Osteocyte (in vitro differentiated cells): Measurements from ENCODE around the gene CYP3A7. TPM values are rescaled to one million over a fixed set of nuclear protein-coding genes. Genes with fewer than 3 reads are reported as not detected.
"Not testable (repeated sequence)": the region's sequence is repeated elsewhere in the genome, so short reads cannot be mapped to it uniquely, and the experiment has no call there.

Experiments used
- DNase-seq: peaks from one replicate; pipeline ENCODE4 v3.0.0; 2021; ENCODE audit warnings: mixed read lengths; ENCODE audit not compliant: unreplicated experiment; ENCODE audit errors: extremely low spot score
- H3K27ac Mint-ChIP-seq: one replicate; pipeline ENCODE4 v1.8.0; 2021; ENCODE audit warnings: mild to moderate bottlenecking, mixed read lengths; ENCODE audit not compliant: unreplicated experiment
- H3K27me3 Mint-ChIP-seq: one replicate; pipeline ENCODE4 v1.8.0; 2021; ENCODE audit warnings: mixed read lengths; ENCODE audit not compliant: unreplicated experiment
- H3K36me3 Mint-ChIP-seq: one replicate; pipeline ENCODE4 v1.8.0; 2021; ENCODE audit warnings: mixed read lengths; ENCODE audit not compliant: unreplicated experiment
- H3K4me1 Mint-ChIP-seq: one replicate; pipeline ENCODE4 v1.8.0; 2021; ENCODE audit warnings: mixed read lengths; ENCODE audit not compliant: unreplicated experiment
- H3K4me3 Mint-ChIP-seq: one replicate; pipeline ENCODE4 v1.8.0; 2021; ENCODE audit warnings: mild to moderate bottlenecking, moderate library complexity, mixed read lengths; ENCODE audit not compliant: unreplicated experiment
- H3K9me3 Mint-ChIP-seq: one replicate; pipeline ENCODE4 v1.8.0; 2021; ENCODE audit warnings: mixed read lengths; ENCODE audit not compliant: unreplicated experiment
- CTCF ChIP-seq: fragments of 200-600 bp; sonication (generic); IDR thresholded peaks from 2 replicates; pipeline ENCODE4 v1.5.0; 2021; ENCODE audit warnings: antibody characterized with exemption, mild to moderate bottlenecking, moderate library complexity
- total RNA-seq: library from RNA; stranded (reverse); gene quantifications from 2 replicates; pipeline ENCODE4 v1.2.1, GENCODE V29; 2021

The CYP3A7 gene
- total RNA-seq, 1 donor from 2014 or later, result not detected

DNA sequence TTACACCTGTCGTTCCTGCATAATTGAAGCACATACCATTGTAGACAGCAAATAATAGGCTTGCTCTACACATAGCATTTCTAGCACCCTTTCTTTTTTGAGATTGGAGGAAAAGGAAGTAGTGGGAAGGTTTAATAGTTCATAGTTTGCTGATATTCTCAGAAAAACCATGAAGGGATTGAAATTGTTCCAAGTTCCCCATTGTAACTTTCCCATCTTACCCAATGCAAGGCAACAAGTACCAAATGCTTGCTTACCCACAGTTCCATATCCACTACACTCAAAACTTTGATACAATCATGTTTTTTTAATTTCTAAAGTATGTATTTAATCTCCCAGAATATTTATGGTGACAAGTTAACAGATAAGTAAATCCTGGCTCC is 69.0 kb downstream of the CYP3A7 start:
- H3K36me3 Mint-ChIP-seq, result peaks cover 6% of the 10 kb centered on the region

GRCh38 chr7:99665312-99666012 is 69.5 kb downstream of the CYP3A7 start:
- Mint-ChIP-seq H3K4me3 (no peak overlapping the region), H3K9me3 (peaks cover 4% of the 10 kb centered on the region), H3K36me3 (peaks cover 6% of the 10 kb centered on the region), H3K27ac (no peak overlapping the region), H3K4me1 (no peaks in the 10 kb centered on the region), H3K27me3 (no peaks in the 10 kb centered on the region)
- TF ChIP-seq CTCF, result no peak
- no peak for DNase-seq

More for the DNA sequence above, 69.0 kb downstream of the CYP3A7 start:
- H3K27me3 Mint-ChIP-seq, result no peaks in the 10 kb centered on the region
- no peaks in the 10 kb centered on the region for H3K4me1 Mint-ChIP-seq
- no peak overlapping the region for H3K27ac Mint-ChIP-seq
- H3K4me3 Mint-ChIP-seq, result no peak overlapping the region
- peaks cover 4% of the 10 kb centered on the region for H3K9me3 Mint-ChIP-seq
- TF ChIP-seq CTCF, result no peak
- DNase-seq, result no peak

GRCh38 chr7:99657879-99658278 is 77.1 kb downstream of the CYP3A7 start:
- not testable (repeated sequence) for DNase-seq, H3K4me3 Mint-ChIP-seq, H3K27me3 Mint-ChIP-seq, H3K9me3 Mint-ChIP-seq, H3K4me1 Mint-ChIP-seq, H3K27ac Mint-ChIP-seq, H3K36me3 Mint-ChIP-seq

Other genes with a start within 250 kb of the CYP3A7 start
- gene ZNF394, start 234.9 kb downstream of the CYP3A7 start, total RNA-seq, result 23.8 and 24.4 TPM in 2 replicates
- 11.6 and 12.1 TPM in 2 replicates for gene ZKSCAN5, start 230.5 kb downstream of the CYP3A7 start, total RNA-seq
- gene FAM200A, start 183.1 kb downstream of the CYP3A7 start, total RNA-seq, result 5.3 and 6.3 TPM in 2 replicates
- 62.8 and 64.2 TPM in 2 replicates for gene ZNF655, start 176.6 kb downstream of the CYP3A7 start, total RNA-seq
- gene TMEM225B, start 136.9 kb downstream of the CYP3A7 start, total RNA-seq, result 1.1 and 1.6 TPM in 2 replicates
- 19.6 and 20.7 TPM in 2 replicates for gene ZSCAN25, start 118.2 kb downstream of the CYP3A7 start, total RNA-seq
- not detected in 2 replicates for gene CYP3A5, start 55.2 kb downstream of the CYP3A7 start, total RNA-seq
- gene CYP3A4, start 49.0 kb upstream of the CYP3A7 start, total RNA-seq, result not detected in 2 replicates
- gene CYP3A43, start 92.8 kb upstream of the CYP3A7 start, total RNA-seq, result not detected in 2 replicates
- not detected in 2 replicates for gene OR2AE1, start 141.8 kb upstream of the CYP3A7 start, total RNA-seq
- gene TRIM4, start 184.3 kb upstream of the CYP3A7 start, total RNA-seq, result 13.1 and 14.3 TPM in 2 replicates
- gene GJC3, start 194.4 kb upstream of the CYP3A7 start, total RNA-seq, result not detected in 2 replicates
- gene AZGP1, start 240.8 kb upstream of the CYP3A7 start, total RNA-seq, result not detected in 2 replicates